ENCODE results near the gene TASP1. TPM values are rescaled to one million over a fixed set of nuclear protein-coding genes. Genes with fewer than 3 reads are reported as not detected.

Gene TASP1
- polyA plus RNA-seq, 1 donor from 2014 or later: 20.2 TPM

- Histone ChIP-seq H3K27ac (ENCODE audit: low read length) (no peak overlapping the region), H2AFZ (ENCODE audit: low read depth, low read length) (no peak overlapping the region), H3K4me2 (ENCODE audit: low read length) (no peak overlapping the region), H3K79me2 (replicated peaks; ENCODE audit: insufficient read depth, low read length) (no peaks in the 10 kb centered on the region), H3F3A (ENCODE audit: insufficient read depth, low read length, poor library complexity, severe bottlenecking) (no peaks in the 10 kb centered on the region), H4K20me1 (ENCODE audit: insufficient read depth) (no peaks in the 10 kb centered on the region), H3K4me3 (ENCODE audit: low read length) (no peak overlapping the region), H3K9me2 (ENCODE audit: insufficient read depth, low read length) (no peaks in the 10 kb centered on the region), H3K36me3 (ENCODE audit: insufficient read depth, low read length) (no peaks in the 10 kb centered on the region), H3K9me3 (ENCODE audit: low read length) (no peaks in the 10 kb centered on the region), H3K27me3 (ENCODE audit: insufficient read depth, low read depth, low read length) (no peaks in the 10 kb centered on the region), H3K9ac (ENCODE audit: low read length) (no peak overlapping the region)
- TF ChIP-seq EP300 (conservative IDR thresholded peaks at IDR 0.05; ENCODE audit: poor library complexity, severe bottlenecking) (no peak), POLR2AphosphoS5 (IDR thresholded peaks at IDR 0.05) (no peak), SMC3 (conservative IDR thresholded peaks at IDR 0.05; ENCODE audit: poor library complexity) (no peak), MXI1 (conservative IDR thresholded peaks at IDR 0.05; ENCODE audit: poor library complexity, severe bottlenecking) (no peak)
- TF ChIP-seq, protein P1, sequence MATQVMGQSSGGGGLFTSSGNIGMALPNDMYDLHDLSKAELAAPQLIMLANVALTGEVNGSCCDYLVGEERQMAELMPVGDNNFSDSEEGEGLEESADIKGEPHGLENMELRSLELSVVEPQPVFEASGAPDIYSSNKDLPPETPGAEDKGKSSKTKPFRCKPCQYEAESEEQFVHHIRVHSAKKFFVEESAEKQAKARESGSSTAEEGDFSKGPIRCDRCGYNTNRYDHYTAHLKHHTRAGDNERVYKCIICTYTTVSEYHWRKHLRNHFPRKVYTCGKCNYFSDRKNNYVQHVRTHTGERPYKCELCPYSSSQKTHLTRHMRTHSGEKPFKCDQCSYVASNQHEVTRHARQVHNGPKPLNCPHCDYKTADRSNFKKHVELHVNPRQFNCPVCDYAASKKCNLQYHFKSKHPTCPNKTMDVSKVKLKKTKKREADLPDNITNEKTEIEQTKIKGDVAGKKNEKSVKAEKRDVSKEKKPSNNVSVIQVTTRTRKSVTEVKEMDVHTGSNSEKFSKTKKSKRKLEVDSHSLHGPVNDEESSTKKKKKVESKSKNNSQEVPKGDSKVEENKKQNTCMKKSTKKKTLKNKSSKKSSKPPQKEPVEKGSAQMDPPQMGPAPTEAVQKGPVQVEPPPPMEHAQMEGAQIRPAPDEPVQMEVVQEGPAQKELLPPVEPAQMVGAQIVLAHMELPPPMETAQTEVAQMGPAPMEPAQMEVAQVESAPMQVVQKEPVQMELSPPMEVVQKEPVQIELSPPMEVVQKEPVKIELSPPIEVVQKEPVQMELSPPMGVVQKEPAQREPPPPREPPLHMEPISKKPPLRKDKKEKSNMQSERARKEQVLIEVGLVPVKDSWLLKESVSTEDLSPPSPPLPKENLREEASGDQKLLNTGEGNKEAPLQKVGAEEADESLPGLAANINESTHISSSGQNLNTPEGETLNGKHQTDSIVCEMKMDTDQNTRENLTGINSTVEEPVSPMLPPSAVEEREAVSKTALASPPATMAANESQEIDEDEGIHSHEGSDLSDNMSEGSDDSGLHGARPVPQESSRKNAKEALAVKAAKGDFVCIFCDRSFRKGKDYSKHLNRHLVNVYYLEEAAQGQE (IDR thresholded peaks at IDR 0.05; ENCODE audit: borderline replicate concordance): no peak
- TF ChIP-seq, protein P2, sequence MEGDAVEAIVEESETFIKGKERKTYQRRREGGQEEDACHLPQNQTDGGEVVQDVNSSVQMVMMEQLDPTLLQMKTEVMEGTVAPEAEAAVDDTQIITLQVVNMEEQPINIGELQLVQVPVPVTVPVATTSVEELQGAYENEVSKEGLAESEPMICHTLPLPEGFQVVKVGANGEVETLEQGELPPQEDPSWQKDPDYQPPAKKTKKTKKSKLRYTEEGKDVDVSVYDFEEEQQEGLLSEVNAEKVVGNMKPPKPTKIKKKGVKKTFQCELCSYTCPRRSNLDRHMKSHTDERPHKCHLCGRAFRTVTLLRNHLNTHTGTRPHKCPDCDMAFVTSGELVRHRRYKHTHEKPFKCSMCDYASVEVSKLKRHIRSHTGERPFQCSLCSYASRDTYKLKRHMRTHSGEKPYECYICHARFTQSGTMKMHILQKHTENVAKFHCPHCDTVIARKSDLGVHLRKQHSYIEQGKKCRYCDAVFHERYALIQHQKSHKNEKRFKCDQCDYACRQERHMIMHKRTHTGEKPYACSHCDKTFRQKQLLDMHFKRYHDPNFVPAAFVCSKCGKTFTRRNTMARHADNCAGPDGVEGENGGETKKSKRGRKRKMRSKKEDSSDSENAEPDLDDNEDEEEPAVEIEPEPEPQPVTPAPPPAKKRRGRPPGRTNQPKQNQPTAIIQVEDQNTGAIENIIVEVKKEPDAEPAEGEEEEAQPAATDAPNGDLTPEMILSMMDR (IDR thresholded peaks at IDR 0.05; ENCODE audit: poor library complexity, severe bottlenecking): no peak
Measured at GRCh38 chr20:13678944-13679343, 40.2 kb upstream of the TASP1 start.

DNA sequence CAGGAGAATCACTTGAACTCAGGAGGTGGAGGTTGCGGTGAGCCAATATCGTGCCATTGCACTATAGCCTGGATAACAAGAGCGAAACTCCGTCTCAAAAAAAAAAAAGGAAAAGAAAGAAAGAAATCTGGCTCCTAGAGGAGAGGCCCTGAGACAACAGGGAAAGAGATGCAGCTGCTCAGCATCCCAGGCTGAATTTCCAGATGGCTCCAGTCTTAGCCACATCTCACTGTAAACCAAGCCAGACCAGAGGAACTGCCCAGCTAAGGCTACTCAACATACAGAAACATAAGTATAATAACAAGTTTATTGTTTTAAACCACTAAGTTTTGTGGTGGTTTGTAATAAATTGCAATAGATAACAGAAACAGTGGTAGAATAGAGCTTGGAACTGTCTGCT, 38.5 kb upstream of the TASP1 start:
- TF ChIP-seq EZH2 (IDR thresholded peaks at IDR 0.05; ENCODE audit: borderline replicate concordance, insufficient read depth, low read length, poor library complexity, severe bottlenecking): no peak
- no peak for TF ChIP-seq MXI1 (conservative IDR thresholded peaks at IDR 0.05; ENCODE audit: poor library complexity, severe bottlenecking)
- TF ChIP-seq, protein P2 (IDR thresholded peaks at IDR 0.05; ENCODE audit: poor library complexity, severe bottlenecking): no peak
- TF ChIP-seq RAD21 (conservative IDR thresholded peaks at IDR 0.05): no peak
- TF ChIP-seq SMC3 (conservative IDR thresholded peaks at IDR 0.05; ENCODE audit: poor library complexity): no peak
- Histone ChIP-seq H3K36me3 (ENCODE audit: insufficient read depth, low read length) (no peaks in the 10 kb centered on the region), H3F3A (ENCODE audit: insufficient read depth, low read length, poor library complexity, severe bottlenecking) (no peaks in the 10 kb centered on the region), H3K27me3 (ENCODE audit: insufficient read depth, low read depth, low read length) (no peaks in the 10 kb centered on the region), H2AFZ (ENCODE audit: low read depth, low read length) (no peak overlapping the region), H4K20me1 (ENCODE audit: insufficient read depth) (no peaks in the 10 kb centered on the region), H3K79me2 (replicated peaks; ENCODE audit: insufficient read depth, low read length) (no peaks in the 10 kb centered on the region), H3K4me2 (ENCODE audit: low read length) (no peak overlapping the region), H3K9me2 (ENCODE audit: insufficient read depth, low read length) (no peaks in the 10 kb centered on the region), H3K4me3 (ENCODE audit: low read length) (no peak overlapping the region), H3K27ac (ENCODE audit: low read length) (no peak overlapping the region), H3K9ac (ENCODE audit: low read length) (no peak overlapping the region), H3K9me3 (ENCODE audit: low read length) (no peaks in the 10 kb centered on the region)

Data from neural cell (in vitro differentiated cells).